Naive B cell (primary cell): Measurements from ENCODE around the gene BCAT1. TPM values are rescaled to one million over a fixed set of nuclear protein-coding genes. Genes with fewer than 3 reads are reported as not detected.
"Not testable (repeated sequence)": the region's sequence is repeated elsewhere in the genome, so short reads cannot be mapped to it uniquely, and the experiment has no call there.

Experiments used
- ATAC-seq, 2 donors: fragments of 150-1000 bp; cut with Tn5 transposase; 2 replicates each; pipeline ENCODE4 v1.10.0; 2021; ENCODE audit warnings: low read depth in 2 of 2, mild to moderate bottlenecking in 2 of 2, moderate library complexity in 2 of 2
- DNase-seq: peaks from one replicate; pipeline ENCODE4 v3.0.0; 2022
- H3K27ac Mint-ChIP-seq, 6 donors: one replicate each; pipeline ENCODE4 v1.8.0; 2020 to 2022; ENCODE audit warnings: mild to moderate bottlenecking in 6 of 6, mixed read lengths in 6 of 6, moderate library complexity in 5 of 6, inconsistent platforms in 2 of 6
- H3K27me3 Mint-ChIP-seq, 3 donors: one replicate each; pipeline ENCODE4 v1.8.0; 2021 to 2022; ENCODE audit warnings: mixed read lengths in 3 of 3, mild to moderate bottlenecking in 1 of 3
- H3K36me3 Mint-ChIP-seq, 2 donors: one replicate each; pipeline ENCODE4 v1.8.0; 2020 to 2022; ENCODE audit warnings: mixed read lengths in 2 of 2, inconsistent platforms in 1 of 2, mild to moderate bottlenecking in 1 of 2
- H3K4me1 Mint-ChIP-seq, 3 donors: one replicate each; pipeline ENCODE4 v1.8.0; 2020 to 2022; ENCODE audit warnings: mixed read lengths in 3 of 3, inconsistent platforms in 1 of 3, mild to moderate bottlenecking in 1 of 3, moderate library complexity in 1 of 3
- H3K4me3 Mint-ChIP-seq, 8 donors: one replicate each; pipeline ENCODE4 v1.8.0; 2020 to 2022; ENCODE audit warnings: mild to moderate bottlenecking in 8 of 8, mixed read lengths in 8 of 8, moderate library complexity in 8 of 8, inconsistent platforms in 2 of 8
- H3K9me3 Mint-ChIP-seq, 7 donors: one replicate each; pipeline ENCODE4 v1.8.0; 2020 to 2022; ENCODE audit warnings: mixed read lengths in 7 of 7, mild to moderate bottlenecking in 5 of 7, inconsistent platforms in 2 of 7, moderate library complexity in 1 of 7
- polyA plus RNA-seq, 6 donors: library from polyadenylated mRNA; unstranded; fragments of 300-500 nt; fragmentation: Illumina TruSeq; gene quantifications; one replicate each; pipeline ENCODE4 v1.2.3, GENCODE V29; 2021; ENCODE audit warnings: low read depth in 6 of 6

The BCAT1 gene
- polyA plus RNA-seq, 6 donors from 2014 or later, result 0.18 to 4.9 (median 1.8) TPM; not detected in 1

DNA sequence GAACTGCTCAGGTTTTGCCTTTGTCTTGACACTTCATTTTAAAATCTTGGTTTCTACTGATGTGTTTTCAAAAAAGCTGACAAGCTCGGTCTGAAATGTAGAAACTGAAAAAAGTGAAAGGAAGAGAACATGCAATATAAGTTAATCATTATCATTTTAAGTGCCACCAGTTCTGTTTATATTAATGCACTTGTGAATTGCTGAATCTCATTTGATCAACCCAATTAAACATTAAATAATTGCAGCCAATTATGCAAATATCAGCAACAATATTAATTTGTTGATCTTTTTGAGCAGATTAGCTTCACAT lies 133.8 kb downstream of the BCAT1 start:
- ATAC-seq, result no peak

GRCh38 chr12:24814379-24815113 lies 134.4 kb downstream of the BCAT1 start:
- Mint-ChIP-seq H3K27me3 (no peaks in the 10 kb centered on the region), H3K36me3 (no peaks in the 10 kb centered on the region), H3K27ac (peak overlapping the region in 5 of 6 donors; percentile 42 to 95 (median 75)), H3K4me1 (peaks cover 7 to 20% (median 16%) of the 10 kb centered on the region in 3 donors), H3K4me3 (peak overlapping the region; percentile 71 to 89 (median 82)), H3K9me3 (no peaks in the 10 kb centered on the region)
- ATAC-seq (peak; percentile 90 to 94), DNase-seq (peak; percentile 57)

More for the DNA sequence above, 133.8 kb downstream of the BCAT1 start:
- Mint-ChIP-seq H3K27me3 (no peaks in the 10 kb centered on the region), H3K4me1 (peaks cover 7 to 20% (median 16%) of the 10 kb centered on the region in 3 donors), H3K9me3 (no peaks in the 10 kb centered on the region), H3K4me3 (peak overlapping the region; percentile 71 to 89 (median 82)), H3K36me3 (no peaks in the 10 kb centered on the region), H3K27ac (peak overlapping the region in 5 of 6 donors; percentile 15 to 91 (median 71))
- DNase-seq, result no peak

DNA sequence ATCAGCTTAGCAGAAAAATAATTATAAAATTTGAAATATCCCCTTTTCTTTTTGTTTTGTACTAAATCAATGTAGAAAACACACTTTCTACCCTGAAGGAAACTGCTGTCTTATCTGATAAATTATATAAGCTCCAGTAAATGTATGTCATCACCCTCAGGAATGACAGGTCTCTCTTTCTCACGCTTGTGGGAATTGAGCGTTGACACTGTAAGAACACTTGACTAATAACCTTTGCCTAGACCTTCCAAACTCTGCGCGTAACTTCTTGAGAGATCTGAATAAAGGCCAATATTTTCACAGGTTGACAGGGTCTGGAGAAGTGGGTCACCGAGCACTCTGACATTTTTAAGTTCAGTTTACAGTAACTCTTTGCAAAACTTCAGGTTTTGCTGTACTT lies 138.5 kb downstream of the BCAT1 start:
- Mint-ChIP-seq H3K9me3 (peaks cover 0 to 3% (median 0%) of the 10 kb centered on the region in 7 donors), H3K4me1 (peaks cover 7 to 17% (median 16%) of the 10 kb centered on the region in 3 donors), H3K27ac (no peak overlapping the region), H3K27me3 (no peaks in the 10 kb centered on the region), H3K36me3 (no peaks in the 10 kb centered on the region), H3K4me3 (no peak overlapping the region)
- no peak for DNase-seq
- no peak for ATAC-seq

- not testable (repeated sequence) for H3K27ac Mint-ChIP-seq, H3K4me3 Mint-ChIP-seq, H3K27me3 Mint-ChIP-seq, H3K4me1 Mint-ChIP-seq, ATAC-seq, DNase-seq, H3K36me3 Mint-ChIP-seq, H3K9me3 Mint-ChIP-seq
Measured at GRCh38 chr12:24809306-24809705, 139.6 kb downstream of the BCAT1 start.

DNA sequence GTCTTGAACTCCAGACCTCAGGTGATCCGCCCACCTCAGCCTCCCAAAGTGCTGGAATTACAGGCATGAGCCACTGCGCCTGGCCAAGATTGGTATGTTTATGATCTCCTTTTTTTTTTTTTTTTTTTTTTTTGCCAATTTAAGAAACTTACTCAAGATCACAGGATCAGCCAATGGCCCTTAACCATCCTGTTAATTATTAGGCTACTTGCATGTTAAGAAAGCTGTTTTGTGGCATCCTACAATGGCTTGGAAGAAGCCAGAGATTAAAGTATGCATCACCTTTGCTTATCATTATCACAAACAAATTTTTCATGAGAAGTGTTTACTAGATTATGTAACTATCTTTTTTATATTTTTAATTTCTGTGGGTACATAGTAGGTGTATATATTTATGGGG lies 140.2 kb downstream of the BCAT1 start:
- DNase-seq (no peak), ATAC-seq (no peak)
- Mint-ChIP-seq H3K27ac (no peak overlapping the region), H3K36me3 (no peaks in the 10 kb centered on the region), H3K4me3 (no peak overlapping the region), H3K4me1 (peaks cover 3 to 6% (median 4%) of the 10 kb centered on the region in 3 donors), H3K9me3 (peaks cover 1 to 11% (median 4%) of the 10 kb centered on the region in 7 donors), H3K27me3 (no peaks in the 10 kb centered on the region)

- ATAC-seq (no peak), DNase-seq (no peak)
- Mint-ChIP-seq H3K9me3 (peaks cover 6 to 25% (median 10%) of the 10 kb centered on the region in 7 donors), H3K4me1 (peaks cover 0 to 14% (median 6%) of the 10 kb centered on the region in 3 donors), H3K36me3 (peaks cover 0 to 6% of the 10 kb centered on the region in 2 donors), H3K27ac (peak overlapping the region in 1 of 6 donors; percentile 59), H3K4me3 (no peak overlapping the region), H3K27me3 (no peaks in the 10 kb centered on the region)
Measured at GRCh38 chr12:24806386-24806785, 142.5 kb downstream of the BCAT1 start.

DNA sequence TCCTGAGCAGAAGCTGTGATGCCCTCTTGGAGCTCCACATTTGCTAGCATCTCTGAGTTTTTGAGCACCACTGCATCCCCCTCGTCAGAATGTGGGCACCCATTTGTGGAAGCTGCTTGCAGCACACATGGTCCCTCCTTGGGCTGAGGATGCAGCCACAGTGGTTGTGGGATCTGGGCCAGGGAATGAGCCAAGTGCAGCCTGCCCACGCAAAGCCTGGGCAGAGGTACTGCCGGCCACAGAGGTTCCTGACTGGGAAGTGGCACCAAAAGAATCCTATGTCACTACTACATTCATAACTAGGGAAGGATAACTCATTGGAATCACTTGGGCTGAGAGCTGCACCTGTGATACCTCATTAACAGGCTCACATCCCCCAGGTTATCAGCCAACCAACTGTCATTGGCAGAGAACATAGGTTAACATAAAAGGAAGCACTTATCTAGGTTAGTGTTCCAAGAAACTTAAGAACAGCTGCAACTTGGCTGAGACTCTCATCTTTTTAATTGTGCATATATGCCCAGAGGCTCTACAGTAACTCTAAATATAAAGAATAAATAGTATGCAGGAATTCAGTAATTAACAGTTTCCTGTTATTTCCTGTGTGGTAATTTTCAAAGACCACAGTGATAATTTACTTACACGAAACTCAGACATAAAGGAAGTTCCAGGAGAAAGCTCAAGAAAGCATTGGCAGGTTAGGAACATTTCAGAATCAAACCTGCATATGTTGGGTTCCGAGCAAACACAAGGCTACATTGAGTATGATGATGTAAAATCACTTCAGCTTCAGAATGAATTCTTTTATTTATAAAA lies 145.3 kb downstream of the BCAT1 start:
- DNase-seq (no peak), ATAC-seq (no peak)
- Mint-ChIP-seq H3K36me3 (peaks cover 0 to 6% of the 10 kb centered on the region in 2 donors), H3K27ac (peak overlapping the region in 1 of 6 donors; percentile 3), H3K9me3 (peaks cover 4 to 25% (median 8%) of the 10 kb centered on the region in 7 donors), H3K4me3 (peak overlapping the region in 2 of 8 donors; percentile 31 to 81), H3K27me3 (no peaks in the 10 kb centered on the region), H3K4me1 (peaks cover 7 to 21% (median 9%) of the 10 kb centered on the region in 3 donors)

GRCh38 chr12:24798335-24798734 lies 150.6 kb downstream of the BCAT1 start:
- ATAC-seq, result peak; percentile 94
- Mint-ChIP-seq H3K4me1 (peaks cover 20 to 46% (median 44%) of the 10 kb centered on the region in 3 donors), H3K9me3 (peaks cover 2 to 12% (median 5%) of the 10 kb centered on the region in 7 donors), H3K4me3 (peak overlapping the region in 7 of 8 donors; percentile 24 to 61 (median 45)), H3K27ac (peak overlapping the region; percentile 71 to 89 (median 87)), H3K36me3 (peaks cover 0 to 6% of the 10 kb centered on the region in 2 donors), H3K27me3 (no peaks in the 10 kb centered on the region)
- peak; percentile 59 for DNase-seq

DNA sequence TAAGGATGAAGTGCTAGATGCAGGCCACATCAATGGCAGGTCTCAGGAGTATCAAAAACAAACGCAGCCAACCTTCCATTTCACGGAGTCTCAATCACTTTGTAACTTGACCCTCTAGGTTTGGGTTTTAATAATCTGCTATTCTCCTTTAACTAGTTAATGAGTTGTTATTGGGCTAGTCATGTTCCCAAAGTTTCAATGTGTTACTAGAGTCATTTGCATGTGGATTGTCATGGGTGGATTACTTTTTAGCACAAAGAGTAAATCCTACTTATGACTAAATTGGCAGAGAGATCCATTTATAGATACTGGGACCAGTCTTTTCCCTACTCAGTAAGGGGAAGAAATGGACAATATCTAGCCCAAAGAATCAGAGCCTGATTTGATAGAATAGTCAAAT lies 151.0 kb downstream of the BCAT1 start:
- no peaks in the 10 kb centered on the region for H3K27me3 Mint-ChIP-seq
- peak overlapping the region in 7 of 8 donors; percentile 24 to 61 (median 45) for H3K4me3 Mint-ChIP-seq
- no peak for DNase-seq
- H3K27ac Mint-ChIP-seq, result peak overlapping the region; percentile 71 to 89 (median 87)
- peaks cover under 1 to 7% (median 4%) of the 10 kb centered on the region in 7 donors for H3K9me3 Mint-ChIP-seq
- H3K4me1 Mint-ChIP-seq, result peaks cover 20 to 42% (median 42%) of the 10 kb centered on the region in 3 donors
- peaks cover 0 to 2% of the 10 kb centered on the region in 2 donors for H3K36me3 Mint-ChIP-seq
- ATAC-seq, result no peak

GRCh38 chr12:24796876-24797275 lies 152.0 kb downstream of the BCAT1 start:
- H3K27me3 Mint-ChIP-seq, result no peaks in the 10 kb centered on the region
- H3K4me3 Mint-ChIP-seq, result peak overlapping the region in 6 of 8 donors; percentile 26 to 92 (median 63)
- no peaks in the 10 kb centered on the region for H3K36me3 Mint-ChIP-seq
- H3K9me3 Mint-ChIP-seq, result peaks cover 0 to 3% (median 1%) of the 10 kb centered on the region in 7 donors
- H3K27ac Mint-ChIP-seq, result peak overlapping the region in 3 of 6 donors; percentile 31 to 87 (median 78)
- ATAC-seq (no peak), DNase-seq (no peak)
- H3K4me1 Mint-ChIP-seq, result peaks cover 20 to 42% (median 41%) of the 10 kb centered on the region in 3 donors

DNA sequence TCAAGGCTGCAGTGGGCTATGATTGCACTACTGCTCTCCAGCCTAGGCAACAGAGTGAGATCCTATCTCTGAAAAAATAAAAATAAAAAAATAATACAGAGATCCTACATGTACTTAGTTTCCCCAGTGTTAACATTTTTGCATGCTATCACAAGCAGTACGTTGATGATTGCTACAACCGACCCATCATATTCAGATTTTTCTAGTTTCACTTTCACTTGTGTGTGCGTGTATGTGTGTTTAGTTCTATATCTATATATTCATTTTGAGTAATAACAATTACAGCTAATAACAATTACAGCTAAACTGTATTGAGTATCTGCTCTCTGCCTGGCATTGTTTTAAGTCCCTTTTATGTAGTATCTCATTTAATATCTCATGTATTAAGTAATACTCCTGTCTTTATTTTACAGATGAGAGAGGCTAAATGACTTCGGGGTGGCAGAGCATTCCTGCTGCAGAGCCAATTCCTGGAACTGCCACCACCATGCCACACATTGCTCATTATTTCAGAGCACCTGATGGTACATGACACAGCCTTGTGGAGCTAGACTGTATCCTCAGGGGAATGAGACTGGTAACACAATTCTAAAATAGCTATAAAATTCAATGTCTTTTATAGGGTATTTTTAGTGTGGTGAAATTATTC lies 153.1 kb downstream of the BCAT1 start:
- Mint-ChIP-seq H3K4me3 (peak overlapping the region; percentile 73 to 93 (median 88)), H3K4me1 (peaks cover 20 to 42% (median 41%) of the 10 kb centered on the region in 3 donors), H3K9me3 (no peaks in the 10 kb centered on the region), H3K36me3 (no peaks in the 10 kb centered on the region), H3K27ac (peak overlapping the region; percentile 54 to 91 (median 84)), H3K27me3 (no peaks in the 10 kb centered on the region)
- ATAC-seq (peak in 1 of 2 donors; percentile 18), DNase-seq (no peak)

DNA sequence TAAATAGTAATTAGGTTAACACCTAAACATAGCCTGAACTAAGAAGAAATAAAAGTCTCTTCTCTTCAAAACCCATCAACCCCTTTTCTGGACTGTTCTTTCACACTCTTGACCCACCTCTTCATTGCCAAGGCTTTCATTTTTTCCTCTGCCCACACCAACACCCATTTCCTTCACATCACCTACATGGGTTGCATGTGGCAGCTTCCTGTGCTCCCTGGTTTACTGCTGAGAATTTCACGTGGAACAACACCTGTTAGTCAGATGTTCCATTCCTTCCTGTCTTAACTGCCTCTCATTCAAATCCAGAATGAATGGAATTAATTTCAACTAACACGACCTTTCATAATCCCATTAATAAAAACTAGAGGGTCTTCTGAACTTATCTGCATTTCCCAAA lies 157.3 kb downstream of the BCAT1 start:
- no peak overlapping the region for H3K4me3 Mint-ChIP-seq
- H3K36me3 Mint-ChIP-seq, result peaks cover 0 to 4% of the 10 kb centered on the region in 2 donors
- H3K9me3 Mint-ChIP-seq, result no peaks in the 10 kb centered on the region
- H3K27me3 Mint-ChIP-seq, result no peaks in the 10 kb centered on the region
- peak overlapping the region in 2 of 6 donors; percentile 1 to 2 for H3K27ac Mint-ChIP-seq
- H3K4me1 Mint-ChIP-seq, result peaks cover 0 to 19% (median 15%) of the 10 kb centered on the region in 3 donors
- DNase-seq, result no peak
- no peak for ATAC-seq

- ATAC-seq (no peak), DNase-seq (no peak)
- no peak overlapping the region for H3K4me3 Mint-ChIP-seq
- H3K9me3 Mint-ChIP-seq, result no peaks in the 10 kb centered on the region
- peaks cover 0 to 4% of the 10 kb centered on the region in 2 donors for H3K36me3 Mint-ChIP-seq
- H3K27me3 Mint-ChIP-seq, result no peaks in the 10 kb centered on the region
- no peak overlapping the region for H3K27ac Mint-ChIP-seq
- no peaks in the 10 kb centered on the region for H3K4me1 Mint-ChIP-seq
Measured at GRCh38 chr12:24788886-24789285, 160.0 kb downstream of the BCAT1 start.
